HepG2 (cell line): Measurements from ENCODE around the gene CDKN2AIP. TPM values are rescaled to one million over a fixed set of nuclear protein-coding genes. Genes with fewer than 3 reads are reported as not detected.

ENCODE experiments used
- ATF1 ChIP-seq: IDR thresholded peaks from 2 replicates; pipeline ENCODE4 v1.6.1; 2016; ENCODE audit warnings: mild to moderate bottlenecking, control low read depth
- EP300 ChIP-seq, 3 experiments: sonication (generic) in 1 of 3; formaldehyde crosslinking in 1 of 3; IDR thresholded peaks; 2 replicates each; pipeline versions ENCODE4 v1.5.1 to v1.6.1; 2011 to 2020; ENCODE audit warnings: low read depth in 2 of 3, low read length in 2 of 3, borderline replicate concordance in 1 of 3, improper control_type of control experiment in 1 of 3, mild to moderate bottlenecking in 1 of 3, missing genetic modification reagents in 1 of 3, moderate library complexity in 1 of 3
- GABPA ChIP-seq, 2 experiments: IDR thresholded peaks; 2 replicates each; pipeline ENCODE4 v1.6.1; 2011 to 2016; ENCODE audit warnings: low read depth in 2 of 2, low read length in 1 of 2, missing biosample characterization in 1 of 2, missing genetic modification characterization in 1 of 2
- IRF2 ChIP-seq: IDR thresholded peaks from 2 replicates; pipeline ENCODE4 v1.6.1; 2018; ENCODE audit warnings: missing genetic modification reagents, missing compliant biosample characterization
- MIXL1 ChIP-seq: IDR thresholded peaks from 2 replicates; pipeline ENCODE4 v1.6.1; 2016
- NBN ChIP-seq: fragments of 450-650 bp; conservative IDR thresholded peaks from 2 replicates; pipeline ENCODE4 v1.6.1; 2017
- NCOA2 ChIP-seq: sonication (generic); formaldehyde crosslinking; IDR thresholded peaks from 2 replicates; pipeline ENCODE4 v1.8.0; 2022; ENCODE audit warnings: inconsistent platforms
- SIX1 ChIP-seq: sonication (generic); formaldehyde crosslinking; IDR thresholded peaks from 2 replicates; pipeline ENCODE4 v1.4.0; 2020; ENCODE audit warnings: missing genetic modification reagents, borderline replicate concordance
- TAF1 ChIP-seq: sonication (generic); formaldehyde crosslinking; IDR thresholded peaks from 2 replicates; pipeline ENCODE4 v1.4.0; 2020; ENCODE audit warnings: missing genetic modification reagents
- ZC3H4 ChIP-seq: sonication (generic); formaldehyde crosslinking; IDR thresholded peaks from 2 replicates; pipeline ENCODE4 v1.4.0; 2020; ENCODE audit warnings: missing genetic modification reagents, borderline replicate concordance
- ZNF143 ChIP-seq: sonication (generic); formaldehyde crosslinking; IDR thresholded peaks from 2 replicates; pipeline ENCODE4 v1.4.0; 2020; ENCODE audit warnings: missing genetic modification reagents
- ZNF432 ChIP-seq: sonication (generic); formaldehyde crosslinking; IDR thresholded peaks from 2 replicates; pipeline ENCODE4 v1.5.0; 2020; ENCODE audit warnings: missing genetic modification reagents, mild to moderate bottlenecking, borderline replicate concordance
- ZNF766 ChIP-seq: sonication (generic); formaldehyde crosslinking; IDR thresholded peaks from 2 replicates; pipeline ENCODE4 v1.5.0; 2020; ENCODE audit warnings: missing genetic modification reagents, borderline replicate concordance
- ZNF879 ChIP-seq: sonication (generic); formaldehyde crosslinking; IDR thresholded peaks from 2 replicates; pipeline ENCODE4 v1.8.1; 2023; ENCODE audit warnings: missing genetic modification reagents
- polyA plus RNA-seq, 8 experiments: library from polyadenylated mRNA; depleted of rRNA in 3 of 8; stranded (reverse) in 7 of 8; unstranded in 1 of 8; fragments of >200 nt; fragmentation: Illumina TruSeq in 4 of 8; extraction: Trizol in 4 of 8; gene quantifications; 2 replicates each; pipeline versions ENCODE4 v1.2.1 to v1.2.3, GENCODE V29; 2011 to 2016; ENCODE audit warnings: low read depth in 4 of 8, missing spikeins in 1 of 8, mixed read lengths in 1 of 8; ENCODE audit not compliant: insufficient read depth in 1 of 8
- total RNA-seq, 5 experiments: library from RNA; depleted of rRNA; stranded (reverse); fragments of >200 nt; fragmentation: Illumina TruSeq; extraction: Trizol; gene quantifications; 2 replicates each; pipeline ENCODE4 v1.2.3, GENCODE V29; 2016; ENCODE audit warnings: low read depth in 1 of 5
- TF ChIP-seq, protein P1 (sequence below): sonication (generic); formaldehyde crosslinking; conservative IDR thresholded peaks from 2 replicates; pipeline ENCODE4 v1.4.0; 2020; ENCODE audit warnings: missing genetic modification reagents
- TF ChIP-seq, protein P2 (sequence below): sonication (generic); formaldehyde crosslinking; IDR thresholded peaks from 2 replicates; pipeline ENCODE4 v1.5.1; 2020; ENCODE audit warnings: mild to moderate bottlenecking, missing genetic modification reagents, moderate library complexity
- TF ChIP-seq, protein P3 (sequence below): sonication (generic); formaldehyde crosslinking; IDR thresholded peaks from 2 replicates; pipeline ENCODE4 v1.4.0; 2020; ENCODE audit warnings: missing genetic modification reagents

CDKN2AIP gene
- total and polyA plus RNA-seq, 2 of the 13 experiments (the other 11 are each of a cell fraction or from before 2014, with no cell fraction given), result 17.0 to 18.7 TPM

DNA sequence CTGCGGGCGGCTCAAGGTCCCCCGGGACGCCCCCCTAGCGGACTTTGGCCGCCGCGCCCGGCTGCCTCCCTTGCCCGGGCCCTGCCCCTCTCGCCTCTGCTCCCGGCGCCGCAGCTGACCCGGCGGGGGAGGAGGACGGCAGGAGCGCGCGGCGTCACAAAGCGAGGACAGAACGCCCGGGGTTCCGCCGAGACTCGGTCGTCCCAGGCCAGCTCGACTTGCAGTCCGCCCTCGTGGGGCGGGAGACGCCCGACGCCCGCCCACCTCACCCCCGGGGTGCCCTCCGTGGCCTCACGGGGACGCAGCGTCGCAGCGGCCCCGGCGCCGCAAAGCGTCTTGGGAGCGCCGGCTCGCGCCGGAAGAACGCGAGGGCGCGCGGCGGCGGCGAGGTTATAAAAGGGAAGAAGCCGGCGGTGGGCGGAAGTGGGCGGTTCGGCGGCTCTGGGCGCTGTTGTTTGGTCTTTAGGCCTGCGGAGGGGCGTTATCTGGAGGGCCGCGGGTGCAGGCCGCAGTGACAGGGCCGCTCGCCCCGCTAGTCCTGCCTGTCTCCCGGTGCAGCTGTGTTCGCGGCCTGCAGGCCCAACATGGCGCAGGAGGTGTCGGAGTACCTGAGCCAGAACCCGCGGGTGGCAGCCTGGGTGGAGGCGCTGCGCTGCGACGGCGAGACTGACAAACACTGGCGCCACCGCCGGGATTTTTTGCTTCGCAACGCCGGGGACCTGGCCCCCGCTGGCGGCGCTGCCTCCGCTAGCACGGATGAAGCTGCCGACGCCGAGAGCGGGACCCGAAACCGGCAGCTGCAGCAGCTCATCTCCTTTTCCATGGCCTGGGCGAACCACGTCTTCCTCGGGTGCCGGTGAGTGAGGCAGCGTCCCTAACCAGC is at the start of gene CDKN2AIP (continued):
- TF ChIP-seq ZNF143 (CRISPR knock-in tag) (peak; percentile 87), ATF1 (CRISPR knock-in tag) (no peak), ZNF879 (CRISPR knock-in tag) (peak; percentile 59), MIXL1 (CRISPR knock-in tag) (peak; percentile 6; the same call in 1 of the 2 replicates), NCOA2 (CRISPR knock-in tag) (0 out of 2 replicates have a peak, but pooled peaks have one; percentile 9), ZNF766 (CRISPR knock-in tag) (no peak), ZC3H4 (CRISPR knock-in tag) (no peak), EP300 (IDR thresholded peaks at IDR 0.05; ENCODE audit: low read depth in 2 of 2, low read length in 2 of 2) (peak in 1 of 2 experiments; percentile 71; a peak in 2 of 4 replicates), EP300 (CRISPR knock-in tag; IDR thresholded peaks at IDR 0.05; ENCODE audit: borderline replicate concordance) (no peak; the same call in 1 of the 2 replicates), GABPA (IDR thresholded peaks at IDR 0.05; ENCODE audit: low read depth, low read length) (peak; percentile 73), GABPA (CRISPR knock-in tag; IDR thresholded peaks at IDR 0.05; ENCODE audit: low read depth) (peak; percentile 87), IRF2 (0 out of 2 replicates have a peak, but pooled peaks have one; percentile 13), TAF1 (CRISPR knock-in tag) (peak; percentile 96), ZNF432 (CRISPR knock-in tag) (no peak), SIX1 (CRISPR knock-in tag) (no peak), NBN (no peak)
- TF ChIP-seq, protein P1, sequence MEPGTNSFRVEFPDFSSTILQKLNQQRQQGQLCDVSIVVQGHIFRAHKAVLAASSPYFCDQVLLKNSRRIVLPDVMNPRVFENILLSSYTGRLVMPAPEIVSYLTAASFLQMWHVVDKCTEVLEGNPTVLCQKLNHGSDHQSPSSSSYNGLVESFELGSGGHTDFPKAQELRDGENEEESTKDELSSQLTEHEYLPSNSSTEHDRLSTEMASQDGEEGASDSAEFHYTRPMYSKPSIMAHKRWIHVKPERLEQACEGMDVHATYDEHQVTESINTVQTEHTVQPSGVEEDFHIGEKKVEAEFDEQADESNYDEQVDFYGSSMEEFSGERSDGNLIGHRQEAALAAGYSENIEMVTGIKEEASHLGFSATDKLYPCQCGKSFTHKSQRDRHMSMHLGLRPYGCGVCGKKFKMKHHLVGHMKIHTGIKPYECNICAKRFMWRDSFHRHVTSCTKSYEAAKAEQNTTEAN, result no peak; the same call in 1 of the 2 replicates
- TF ChIP-seq, protein P2, sequence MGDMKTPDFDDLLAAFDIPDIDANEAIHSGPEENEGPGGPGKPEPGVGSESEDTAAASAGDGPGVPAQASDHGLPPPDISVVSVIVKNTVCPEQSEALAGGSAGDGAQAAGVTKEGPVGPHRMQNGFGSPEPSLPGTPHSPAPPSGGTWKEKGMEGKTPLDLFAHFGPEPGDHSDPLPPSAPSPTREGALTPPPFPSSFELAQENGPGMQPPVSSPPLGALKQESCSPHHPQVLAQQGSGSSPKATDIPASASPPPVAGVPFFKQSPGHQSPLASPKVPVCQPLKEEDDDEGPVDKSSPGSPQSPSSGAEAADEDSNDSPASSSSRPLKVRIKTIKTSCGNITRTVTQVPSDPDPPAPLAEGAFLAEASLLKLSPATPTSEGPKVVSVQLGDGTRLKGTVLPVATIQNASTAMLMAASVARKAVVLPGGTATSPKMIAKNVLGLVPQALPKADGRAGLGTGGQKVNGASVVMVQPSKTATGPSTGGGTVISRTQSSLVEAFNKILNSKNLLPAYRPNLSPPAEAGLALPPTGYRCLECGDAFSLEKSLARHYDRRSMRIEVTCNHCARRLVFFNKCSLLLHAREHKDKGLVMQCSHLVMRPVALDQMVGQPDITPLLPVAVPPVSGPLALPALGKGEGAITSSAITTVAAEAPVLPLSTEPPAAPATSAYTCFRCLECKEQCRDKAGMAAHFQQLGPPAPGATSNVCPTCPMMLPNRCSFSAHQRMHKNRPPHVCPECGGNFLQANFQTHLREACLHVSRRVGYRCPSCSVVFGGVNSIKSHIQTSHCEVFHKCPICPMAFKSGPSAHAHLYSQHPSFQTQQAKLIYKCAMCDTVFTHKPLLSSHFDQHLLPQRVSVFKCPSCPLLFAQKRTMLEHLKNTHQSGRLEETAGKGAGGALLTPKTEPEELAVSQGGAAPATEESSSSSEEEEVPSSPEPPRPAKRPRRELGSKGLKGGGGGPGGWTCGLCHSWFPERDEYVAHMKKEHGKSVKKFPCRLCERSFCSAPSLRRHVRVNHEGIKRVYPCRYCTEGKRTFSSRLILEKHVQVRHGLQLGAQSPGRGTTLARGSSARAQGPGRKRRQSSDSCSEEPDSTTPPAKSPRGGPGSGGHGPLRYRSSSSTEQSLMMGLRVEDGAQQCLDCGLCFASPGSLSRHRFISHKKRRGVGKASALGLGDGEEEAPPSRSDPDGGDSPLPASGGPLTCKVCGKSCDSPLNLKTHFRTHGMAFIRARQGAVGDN (CRISPR knock-in tag), result peak; percentile 94
- TF ChIP-seq, protein P3, sequence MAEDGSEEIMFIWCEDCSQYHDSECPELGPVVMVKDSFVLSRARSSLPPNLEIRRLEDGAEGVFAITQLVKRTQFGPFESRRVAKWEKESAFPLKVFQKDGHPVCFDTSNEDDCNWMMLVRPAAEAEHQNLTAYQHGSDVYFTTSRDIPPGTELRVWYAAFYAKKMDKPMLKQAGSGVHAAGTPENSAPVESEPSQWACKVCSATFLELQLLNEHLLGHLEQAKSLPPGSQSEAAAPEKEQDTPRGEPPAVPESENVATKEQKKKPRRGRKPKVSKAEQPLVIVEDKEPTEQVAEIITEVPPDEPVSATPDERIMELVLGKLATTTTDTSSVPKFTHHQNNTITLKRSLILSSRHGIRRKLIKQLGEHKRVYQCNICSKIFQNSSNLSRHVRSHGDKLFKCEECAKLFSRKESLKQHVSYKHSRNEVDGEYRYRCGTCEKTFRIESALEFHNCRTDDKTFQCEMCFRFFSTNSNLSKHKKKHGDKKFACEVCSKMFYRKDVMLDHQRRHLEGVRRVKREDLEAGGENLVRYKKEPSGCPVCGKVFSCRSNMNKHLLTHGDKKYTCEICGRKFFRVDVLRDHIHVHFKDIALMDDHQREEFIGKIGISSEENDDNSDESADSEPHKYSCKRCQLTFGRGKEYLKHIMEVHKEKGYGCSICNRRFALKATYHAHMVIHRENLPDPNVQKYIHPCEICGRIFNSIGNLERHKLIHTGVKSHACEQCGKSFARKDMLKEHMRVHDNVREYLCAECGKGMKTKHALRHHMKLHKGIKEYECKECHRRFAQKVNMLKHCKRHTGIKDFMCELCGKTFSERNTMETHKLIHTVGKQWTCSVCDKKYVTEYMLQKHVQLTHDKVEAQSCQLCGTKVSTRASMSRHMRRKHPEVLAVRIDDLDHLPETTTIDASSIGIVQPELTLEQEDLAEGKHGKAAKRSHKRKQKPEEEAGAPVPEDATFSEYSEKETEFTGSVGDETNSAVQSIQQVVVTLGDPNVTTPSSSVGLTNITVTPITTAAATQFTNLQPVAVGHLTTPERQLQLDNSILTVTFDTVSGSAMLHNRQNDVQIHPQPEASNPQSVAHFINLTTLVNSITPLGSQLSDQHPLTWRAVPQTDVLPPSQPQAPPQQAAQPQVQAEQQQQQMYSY, result no peak
